WERI-Rb-1 (cell line): ENCODE measurements around the gene CYP26A1.

Experiments used
- DNase-seq: peaks from one replicate; pipeline ENCODE4 v3.0.0-alpha.2; 2020
- H3K27ac ChIP-seq: fragments of 250-450 bp; sonication (Bioruptor Pico); 2 replicates; pipeline ENCODE4 v1.5.1; 2020; ENCODE audit warnings: mild to moderate bottlenecking, moderate library complexity
- H3K27me3 ChIP-seq: fragments of 250-450 bp; sonication (Bioruptor Pico); 2 replicates; pipeline ENCODE4 v1.5.1; 2021; ENCODE audit warnings: mild to moderate bottlenecking, low read depth, moderate library complexity; ENCODE audit not compliant: insufficient read depth, severe bottlenecking
- H3K36me3 ChIP-seq: fragments of 250-450 bp; sonication (Bioruptor Pico); 2 replicates; pipeline ENCODE4 v1.5.1; 2020; ENCODE audit warnings: mild to moderate bottlenecking, moderate library complexity
- H3K4me3 ChIP-seq: 2 replicates; pipeline ENCODE4 v1.5.1; 2011; ENCODE audit warnings: low read depth, mild to moderate bottlenecking, control low read depth, low read length
- H3K9me3 ChIP-seq: fragments of 250-450 bp; sonication (Bioruptor Pico); 2 replicates; pipeline ENCODE4 v1.5.1; 2021; ENCODE audit warnings: mild to moderate bottlenecking, moderate library complexity; ENCODE audit not compliant: severe bottlenecking
- TF ChIP-seq, protein P1 (sequence below): IDR thresholded peaks from 2 replicates; pipeline ENCODE4 v1.5.1; 2011; ENCODE audit warnings: low read depth, mild to moderate bottlenecking, control low read depth, inconsistent platforms, low read length

The CYP26A1 gene

GRCh38 chr10:93113042-93113441, 39.3 kb downstream of the CYP26A1 start:
- H3K36me3 ChIP-seq, result no peaks in the 10 kb centered on the region
- no peak overlapping the region for H3K4me3 ChIP-seq
- H3K27ac ChIP-seq, result no peak overlapping the region
- no peaks in the 10 kb centered on the region for H3K9me3 ChIP-seq
- no peaks in the 10 kb centered on the region for H3K27me3 ChIP-seq
- TF ChIP-seq, protein P1, sequence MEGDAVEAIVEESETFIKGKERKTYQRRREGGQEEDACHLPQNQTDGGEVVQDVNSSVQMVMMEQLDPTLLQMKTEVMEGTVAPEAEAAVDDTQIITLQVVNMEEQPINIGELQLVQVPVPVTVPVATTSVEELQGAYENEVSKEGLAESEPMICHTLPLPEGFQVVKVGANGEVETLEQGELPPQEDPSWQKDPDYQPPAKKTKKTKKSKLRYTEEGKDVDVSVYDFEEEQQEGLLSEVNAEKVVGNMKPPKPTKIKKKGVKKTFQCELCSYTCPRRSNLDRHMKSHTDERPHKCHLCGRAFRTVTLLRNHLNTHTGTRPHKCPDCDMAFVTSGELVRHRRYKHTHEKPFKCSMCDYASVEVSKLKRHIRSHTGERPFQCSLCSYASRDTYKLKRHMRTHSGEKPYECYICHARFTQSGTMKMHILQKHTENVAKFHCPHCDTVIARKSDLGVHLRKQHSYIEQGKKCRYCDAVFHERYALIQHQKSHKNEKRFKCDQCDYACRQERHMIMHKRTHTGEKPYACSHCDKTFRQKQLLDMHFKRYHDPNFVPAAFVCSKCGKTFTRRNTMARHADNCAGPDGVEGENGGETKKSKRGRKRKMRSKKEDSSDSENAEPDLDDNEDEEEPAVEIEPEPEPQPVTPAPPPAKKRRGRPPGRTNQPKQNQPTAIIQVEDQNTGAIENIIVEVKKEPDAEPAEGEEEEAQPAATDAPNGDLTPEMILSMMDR, result no peak
- no peak for DNase-seq

GRCh38 chr10:93115661-93116383, 42.1 kb downstream of the CYP26A1 start:
- Histone ChIP-seq H3K36me3 (no peaks in the 10 kb centered on the region), H3K27ac (no peak overlapping the region), H3K4me3 (no peak overlapping the region), H3K27me3 (no peaks in the 10 kb centered on the region), H3K9me3 (no peaks in the 10 kb centered on the region)
- TF ChIP-seq, protein P1, result peak; percentile 70
- peak; percentile 86 for DNase-seq

GRCh38 chr10:93121311-93121710, 47.6 kb downstream of the CYP26A1 start:
- Histone ChIP-seq H3K9me3 (peaks cover under 1% of the 10 kb centered on the region), H3K4me3 (no peak overlapping the region), H3K36me3 (no peaks in the 10 kb centered on the region), H3K27me3 (no peaks in the 10 kb centered on the region), H3K27ac (no peak overlapping the region)
- DNase-seq, result no peak
- TF ChIP-seq, protein P1, result no peak

- H3K27me3 ChIP-seq, result no peaks in the 10 kb centered on the region
Observed at GRCh38 chr10:93123766-93124165, 50.1 kb downstream of the CYP26A1 start.

GRCh38 chr10:93124580-93125318, 51.1 kb downstream of the CYP26A1 start:
- Histone ChIP-seq H3K4me3 (no peak overlapping the region), H3K27ac (no peak overlapping the region), H3K36me3 (no peaks in the 10 kb centered on the region), H3K9me3 (peaks cover 11% of the 10 kb centered on the region), H3K27me3 (no peaks in the 10 kb centered on the region)
- DNase-seq, result no peak
- TF ChIP-seq, protein P1, result no peak

More at GRCh38 chr10:93123766-93124165, 50.1 kb downstream of the CYP26A1 start:
- Histone ChIP-seq H3K36me3 (no peaks in the 10 kb centered on the region), H3K27ac (no peak overlapping the region), H3K4me3 (no peak overlapping the region), H3K9me3 (peaks cover 11% of the 10 kb centered on the region)
- TF ChIP-seq, protein P1, result no peak
- DNase-seq, result no peak
